HEK293 (cell line): Measurements from ENCODE around the gene SPON1.

ENCODE experiments used
- CTCF ChIA-PET: fragments of 350-600 bp; formaldehyde crosslinking; extraction: SDS; loops from one replicate; lab custom pipeline; 2021; ENCODE audit warnings: antibody characterized with exemption; lab: Yijun Ruan, JAX
- POLR2A ChIA-PET: fragments of 300-600 bp; formaldehyde crosslinking; extraction: SDS; loops from one replicate; lab custom pipeline; 2020; ENCODE audit warnings: antibody characterized with exemption, inconsistent platforms; lab: Yijun Ruan, JAX
- H3K27ac ChIP-seq: fragments of 200-500 bp; sonication (Bioruptor generic); 2 replicates; pipeline ENCODE4 v1.5.1; 2014; ENCODE audit warnings: low read depth, low read length, control low read depth, inconsistent platforms; ENCODE audit errors: extremely low read depth
- H3K36me3 ChIP-seq, 2 experiments: fragments of 200-500 bp in 1 of 2; sonication (Bioruptor generic) in 1 of 2; 1 replicate in 1 of 2; 2 replicates in 1 of 2; pipeline ENCODE4 v1.5.1; 2014 to 2017; ENCODE audit warnings: inconsistent platforms in 2 of 2, low read length in 2 of 2; ENCODE audit not compliant: control insufficient read depth in 2 of 2, insufficient read depth in 1 of 2
- H3K4me1 ChIP-seq: fragments of 200-500 bp; sonication (Bioruptor generic); 2 replicates; pipeline ENCODE4 v1.5.1; 2014; ENCODE audit warnings: mild to moderate bottlenecking, low read length, inconsistent platforms; ENCODE audit not compliant: control insufficient read depth, insufficient read depth
- H3K4me3 ChIP-seq: 2 replicates; pipeline ENCODE4 v1.5.1; 2011; ENCODE audit warnings: low read depth, mild to moderate bottlenecking, control low read depth, low read length, moderate library complexity
- H3K9me3 ChIP-seq: fragments of 200-500 bp; sonication (Bioruptor generic); 2 replicates; pipeline ENCODE4 v1.5.1; 2014; ENCODE audit warnings: low read depth, low read length, inconsistent platforms; ENCODE audit not compliant: control insufficient read depth, insufficient read depth
- GLI2 ChIP-seq: fragments of 450-650 bp; formaldehyde crosslinking; IDR thresholded peaks from 2 replicates; pipeline ENCODE4; 2017; ENCODE audit warnings: missing biosample characterization, missing genetic modification characterization, low read depth, borderline replicate concordance
- GLI4 ChIP-seq: fragments of 450-650 bp; formaldehyde crosslinking; IDR thresholded peaks from 2 replicates; pipeline ENCODE4 v1.5.1; 2016; ENCODE audit warnings: missing biosample characterization, missing genetic modification characterization
- KLF8 ChIP-seq: fragments of 450-650 bp; formaldehyde crosslinking; IDR thresholded peaks from 2 replicates; pipeline ENCODE4 v1.5.1; 2016; ENCODE audit warnings: missing biosample characterization, missing genetic modification characterization
- PRDM2 ChIP-seq: fragments of 450-650 bp; formaldehyde crosslinking; IDR thresholded peaks from 2 replicates; pipeline ENCODE4 v1.5.1; 2016; ENCODE audit warnings: missing biosample characterization, missing genetic modification characterization, borderline replicate concordance
- ZBTB20 ChIP-seq: fragments of 450-650 bp; formaldehyde crosslinking; IDR thresholded peaks from 2 replicates; pipeline ENCODE4 v1.5.1; 2016; ENCODE audit warnings: missing biosample characterization, missing genetic modification characterization
- ZBTB7A ChIP-seq: fragments of 450-650 bp; formaldehyde crosslinking; IDR thresholded peaks from 2 replicates; pipeline ENCODE4 v1.5.1; 2016; ENCODE audit warnings: low read depth, missing biosample characterization, missing genetic modification characterization
- ZFHX2 ChIP-seq: fragments of 450-650 bp; formaldehyde crosslinking; conservative IDR thresholded peaks from 2 replicates; pipeline ENCODE4 v1.5.1; 2016; ENCODE audit warnings: missing biosample characterization, missing genetic modification characterization
- ZIC2 ChIP-seq: fragments of 450-650 bp; formaldehyde crosslinking; IDR thresholded peaks from 2 replicates; pipeline ENCODE4 v1.5.1; 2016; ENCODE audit warnings: missing biosample characterization, missing genetic modification characterization
- ZNF10 ChIP-seq: fragments of 450-650 bp; formaldehyde crosslinking; IDR thresholded peaks from 2 replicates; pipeline ENCODE4 v1.5.1; 2017; ENCODE audit warnings: missing biosample characterization, missing genetic modification characterization
- ZNF138 ChIP-seq: fragments of 450-650 bp; formaldehyde crosslinking; IDR thresholded peaks from 2 replicates; pipeline ENCODE4 v1.5.1; 2016; ENCODE audit warnings: missing biosample characterization, missing genetic modification characterization, borderline replicate concordance
- ZNF148 ChIP-seq: fragments of 450-650 bp; formaldehyde crosslinking; IDR thresholded peaks from 2 replicates; pipeline ENCODE4 v1.5.0; 2017; ENCODE audit warnings: missing biosample characterization, missing genetic modification characterization, borderline replicate concordance
- ZNF169 ChIP-seq: fragments of 450-650 bp; formaldehyde crosslinking; IDR thresholded peaks from 2 replicates; pipeline ENCODE4 v1.5.1; 2016; ENCODE audit warnings: missing biosample characterization, missing genetic modification characterization
- ZNF214 ChIP-seq: fragments of 450-650 bp; formaldehyde crosslinking; IDR thresholded peaks from 2 replicates; pipeline ENCODE4 v1.5.1; 2017; ENCODE audit warnings: missing biosample characterization, mild to moderate bottlenecking, missing genetic modification characterization, borderline replicate concordance
- ZNF280C ChIP-seq: fragments of 450-650 bp; formaldehyde crosslinking; IDR thresholded peaks from 2 replicates; pipeline ENCODE4 v1.5.1; 2016; ENCODE audit warnings: missing biosample characterization, missing genetic modification characterization
- ZNF513 ChIP-seq: fragments of 450-650 bp; IDR thresholded peaks from 2 replicates; pipeline ENCODE4 v1.5.1; 2018; ENCODE audit warnings: missing biosample characterization, missing genetic modification characterization
- ZNF544 ChIP-seq: fragments of 450-650 bp; formaldehyde crosslinking; IDR thresholded peaks from 2 replicates; pipeline ENCODE4 v1.5.0; 2017; ENCODE audit warnings: missing biosample characterization, missing genetic modification characterization
- ZNF585B ChIP-seq: fragments of 450-650 bp; formaldehyde crosslinking; IDR thresholded peaks from 2 replicates; pipeline ENCODE4 v1.5.1; 2016; ENCODE audit warnings: missing biosample characterization, missing genetic modification characterization
- ZNF623 ChIP-seq: fragments of 450-650 bp; formaldehyde crosslinking; IDR thresholded peaks from 2 replicates; pipeline ENCODE4 v1.5.1; 2016; ENCODE audit warnings: missing biosample characterization, missing genetic modification characterization
- ZNF629 ChIP-seq: fragments of 450-650 bp; formaldehyde crosslinking; IDR thresholded peaks from 2 replicates; pipeline ENCODE4 v1.5.1; 2017; ENCODE audit warnings: missing biosample characterization, missing genetic modification characterization
- ZNF791 ChIP-seq: fragments of 450-650 bp; formaldehyde crosslinking; IDR thresholded peaks from 2 replicates; pipeline ENCODE4 v1.5.1; 2016; ENCODE audit warnings: missing biosample characterization, missing genetic modification characterization
- ZXDB ChIP-seq: fragments of 450-650 bp; formaldehyde crosslinking; IDR thresholded peaks from 2 replicates; pipeline ENCODE4 v1.5.1; 2016; ENCODE audit warnings: missing biosample characterization, missing genetic modification characterization

SPON1 gene

GRCh38 chr11:14093065-14093464 lies 130.5 kb downstream of the SPON1 start:
- Histone ChIP-seq H3K4me3 (no peak overlapping the region), H3K4me1 (no peaks in the 10 kb centered on the region), H3K9me3 (no peaks in the 10 kb centered on the region), H3K27ac (no peak overlapping the region), H3K36me3 (no peaks in the 10 kb centered on the region)
- CTCF ChIA-PET = no interaction called here
- POLR2A ChIA-PET = no interaction called here
- TF ChIP-seq ZBTB20 (tag by site-specific recombination) (no peak), GLI4 (tag by site-specific recombination) (no peak), GLI2 (tag by site-specific recombination) (no peak), ZNF585B (no peak), ZNF629 (tag by site-specific recombination) (no peak), ZNF544 (no peak), ZNF791 (tag by site-specific recombination) (no peak), ZNF280C (tag by site-specific recombination) (no peak), ZNF138 (tag by site-specific recombination) (no peak), ZNF148 (tag by site-specific recombination) (no peak)

GRCh38 chr11:14094481-14095037 lies 132.0 kb downstream of the SPON1 start:
- no peak overlapping the region for H3K4me3 ChIP-seq
- no peaks in the 10 kb centered on the region for H3K9me3 ChIP-seq
- TF ChIP-seq ZXDB (tag by site-specific recombination) = no peak
- TF ChIP-seq KLF8 = no peak
- no peak for TF ChIP-seq ZIC2 (tag by site-specific recombination)
- no peak for TF ChIP-seq ZNF214 (tag by site-specific recombination)
- no peak for TF ChIP-seq ZNF10 (tag by site-specific recombination)
- H3K36me3 ChIP-seq = no peaks in the 10 kb centered on the region
- no peak overlapping the region for H3K27ac ChIP-seq
- ChIA-PET CTCF (interaction anchor here (0.6 kb wide), 1 partner anchor 139 kb away, joined by 3 read pairs; no protein-coding TSS in a partner anchor), POLR2A (no interaction called here)
- no peaks in the 10 kb centered on the region for H3K4me1 ChIP-seq

- Histone ChIP-seq H3K4me1 (no peaks in the 10 kb centered on the region), H3K36me3 (no peaks in the 10 kb centered on the region), H3K27ac (no peak overlapping the region), H3K4me3 (no peak overlapping the region), H3K9me3 (no peaks in the 10 kb centered on the region)
- ChIA-PET CTCF (no interaction called here), POLR2A (no interaction called here)
- TF ChIP-seq ZNF513 (tag by site-specific recombination) (no peak), ZNF169 (tag by site-specific recombination) (no peak), ZNF623 (no peak), ZFHX2 (tag by site-specific recombination) (no peak), ZBTB7A (tag by site-specific recombination) (no peak), PRDM2 (tag by site-specific recombination) (no peak)
Measured at GRCh38 chr11:14095882-14096281, 133.4 kb downstream of the SPON1 start.
